Iris pigment epithelial cell (primary cell): ENCODE results near the gene CDC42EP5.
"Not testable (repeated sequence)": the region's sequence is repeated elsewhere in the genome, so short reads cannot be mapped to it uniquely, and the experiment has no call there.

Experiments used
- DNase-seq: peaks from one replicate; pipeline ENCODE4 v3.0.0-alpha.2; 2011; ENCODE audit warnings: low read depth

CDC42EP5 gene

GRCh38 chr19:54473071-54473891 is at the start of gene CDC42EP5:
CDC42EP5 (minus strand) TSS chr19:54473296; CDS start chr19:54465547, 7,749 bp downstream.
- peak; percentile 83 for DNase-seq

GRCh38 chr19:54521860-54522513 is 48.9 kb upstream of the CDC42EP5 start:
- no peak for DNase-seq

GRCh38 chr19:54521022-54521859 is 48.1 kb upstream of the CDC42EP5 start:
- no peak for DNase-seq

- DNase-seq = no peak
Measured at GRCh38 chr19:54518844-54519243, 45.7 kb upstream of the CDC42EP5 start.

- peak; percentile 45 for DNase-seq
Measured at GRCh38 chr19:54517483-54517882, 44.4 kb upstream of the CDC42EP5 start.

- no peak for DNase-seq
Measured at GRCh38 chr19:54515156-54515555, 42.1 kb upstream of the CDC42EP5 start.

GRCh38 chr19:54509200-54509940 is 36.3 kb upstream of the CDC42EP5 start:
- not testable (repeated sequence) for DNase-seq

GRCh38 chr19:54508487-54508886 is 35.4 kb upstream of the CDC42EP5 start:
- DNase-seq = not testable (repeated sequence)

- no peak for DNase-seq
Measured at GRCh38 chr19:54507824-54508223, 34.7 kb upstream of the CDC42EP5 start.

GRCh38 chr19:54507038-54507717 is 34.1 kb upstream of the CDC42EP5 start:
- not testable (repeated sequence) for DNase-seq

GRCh38 chr19:54506079-54506478 is 33.0 kb upstream of the CDC42EP5 start:
- no peak for DNase-seq

- DNase-seq = not testable (repeated sequence)
Measured at GRCh38 chr19:54505542-54505941, 32.4 kb upstream of the CDC42EP5 start.

- DNase-seq = no peak
Measured at GRCh38 chr19:54502518-54503048, 29.5 kb upstream of the CDC42EP5 start, which contains the start of gene LAIR2. LAIR2 (plus strand) TSS chr19:54502831; CDS start chr19:54502919, 88 bp downstream.

GRCh38 chr19:54498451-54498772 is 25.3 kb upstream of the CDC42EP5 start:
- not testable (repeated sequence) for DNase-seq

GRCh38 chr19:54497747-54498450 is 24.8 kb upstream of the CDC42EP5 start:
- DNase-seq = not testable (repeated sequence)

- DNase-seq = not testable (repeated sequence)
Measured at GRCh38 chr19:54495284-54495683, 22.2 kb upstream of the CDC42EP5 start.

- no peak for DNase-seq
Measured at GRCh38 chr19:54493967-54494585, 21.0 kb upstream of the CDC42EP5 start.

- DNase-seq = not testable (repeated sequence)
Measured at GRCh38 chr19:54493056-54493455, 20.0 kb upstream of the CDC42EP5 start.

- no peak for DNase-seq
Measured at GRCh38 chr19:54492568-54492967, 19.5 kb upstream of the CDC42EP5 start.

- DNase-seq = no peak
Measured at GRCh38 chr19:54489766-54490165, 16.7 kb upstream of the CDC42EP5 start.
